Activated CD8-positive, alpha-beta T cell treated with anti-CD3 and anti-CD28 coated beads for 36 hours (primary cell): ENCODE measurements around the gene PDZK1IP1. TPM values are rescaled to one million over a fixed set of nuclear protein-coding genes. Genes with fewer than 3 reads are reported as not detected.

ENCODE experiments used
- ATAC-seq: fragments of 200-7000 bp; cut with Tn5 transposase; one replicate; pipeline ENCODE4 v1.10.0; 2021; ENCODE audit warnings: mild to moderate bottlenecking, moderate library complexity
- CTCF ChIA-PET: fragments of 350-600 bp; sonication (Branson Sonifier 250); formaldehyde crosslinking; loops from one replicate; lab custom pipeline; 2021; ENCODE audit warnings: antibody characterized with exemption; lab: Charles Lee
- POLR2A ChIA-PET: fragments of 350-600 bp; sonication (Branson Sonifier 250); formaldehyde crosslinking; loops from one replicate; lab custom pipeline; 2021; ENCODE audit warnings: antibody characterized with exemption; lab: Charles Lee
- DNase-seq: peaks from one replicate; pipeline ENCODE4 v3.0.0-alpha.2; 2020
- H3K27ac Mint-ChIP-seq: one replicate; pipeline ENCODE4 v1.8.0; 2021; ENCODE audit warnings: mild to moderate bottlenecking, mixed read lengths
- H3K27me3 Mint-ChIP-seq: one replicate; pipeline ENCODE4 v1.8.0; 2021; ENCODE audit warnings: mixed read lengths
- H3K36me3 Mint-ChIP-seq: one replicate; pipeline ENCODE4 v1.8.0; 2021; ENCODE audit warnings: low read depth, mixed read lengths
- H3K4me1 Mint-ChIP-seq: one replicate; pipeline ENCODE4 v1.8.0; 2021; ENCODE audit warnings: low read depth, mixed read lengths
- H3K4me3 Mint-ChIP-seq: one replicate; pipeline ENCODE4 v1.8.0; 2021; ENCODE audit warnings: mild to moderate bottlenecking, moderate library complexity, mixed read lengths
- H3K9me3 Mint-ChIP-seq: one replicate; pipeline ENCODE4 v1.8.0; 2021; ENCODE audit warnings: mixed read lengths
- intact Hi-C: fragments of 100-400 bp; cut with micrococcal nuclease; formaldehyde crosslinking; loops from one replicate; pipeline ENCODE4 v1.10.0; 2022
- total RNA-seq, 2 experiments: library from RNA; stranded (reverse); gene quantifications; one replicate each; pipeline ENCODE4 v1.2.3, GENCODE V29; 2021
- TF ChIP-seq, protein P1 (sequence below): fragments of 200-600 bp; IDR thresholded peaks from one replicate; pipeline ENCODE4 v1.8.0; 2022; ENCODE audit warnings: antibody characterized with exemption, mild to moderate bottlenecking

PDZK1IP1 gene
- total RNA-seq, 2 experiments from 2014 or later, result not detected

DNA sequence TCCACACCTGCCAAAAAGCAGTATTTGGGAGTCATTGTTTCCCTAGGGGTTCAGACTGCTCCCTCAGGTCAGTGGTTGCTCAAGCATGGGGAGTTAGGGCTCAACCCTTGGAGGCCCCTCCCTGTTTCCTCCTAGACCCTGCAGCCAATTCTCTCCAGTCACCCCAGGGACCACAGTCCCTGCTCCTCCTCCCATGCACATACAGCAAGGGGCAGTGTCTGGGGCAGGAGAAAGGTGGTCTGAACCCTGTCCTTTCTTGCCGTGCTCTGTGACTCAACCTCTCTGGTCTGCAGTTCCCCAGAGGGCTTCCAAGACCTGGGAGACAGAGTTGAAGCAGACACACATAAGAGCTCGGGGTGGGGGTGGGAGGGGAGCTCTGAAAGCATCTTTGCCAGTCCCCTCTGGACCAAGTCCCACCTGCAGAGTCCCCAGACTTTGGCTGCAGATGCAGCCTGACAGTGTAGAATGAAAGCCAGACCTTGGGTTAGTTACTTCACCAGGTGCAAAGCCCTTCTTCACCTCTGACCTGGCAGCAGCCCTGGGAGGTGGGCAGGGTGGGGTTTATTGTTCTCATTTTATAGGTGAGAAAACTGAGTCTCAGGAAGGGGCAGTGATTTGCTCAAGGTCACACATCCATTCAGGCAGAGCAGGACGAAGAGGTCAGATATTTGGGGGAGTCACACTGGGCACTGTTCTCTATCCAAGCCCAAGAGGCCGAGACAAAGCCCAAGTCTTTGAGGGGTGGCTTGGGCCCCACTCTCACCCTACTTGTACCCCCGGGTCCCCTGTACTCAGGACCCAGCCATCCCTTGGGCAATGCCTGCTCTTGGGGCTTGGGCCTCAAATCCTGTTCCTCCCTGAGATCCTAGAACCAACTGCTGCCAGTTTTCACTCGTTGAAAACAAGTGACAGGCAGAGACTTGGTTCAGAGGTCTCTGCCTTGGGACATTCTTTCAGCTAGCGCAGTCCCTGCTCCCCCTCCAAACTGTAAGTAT, 748 bp downstream of the PDZK1IP1 start:
- Mint-ChIP-seq H3K4me1 (no peaks in the 10 kb centered on the region), H3K36me3 (no peaks in the 10 kb centered on the region), H3K9me3 (no peaks in the 10 kb centered on the region), H3K27me3 (peaks cover 4% of the 10 kb centered on the region), H3K27ac (no peak overlapping the region), H3K4me3 (no peak overlapping the region)
- intact Hi-C loops, result no loop called here
- TF ChIP-seq, protein P1, sequence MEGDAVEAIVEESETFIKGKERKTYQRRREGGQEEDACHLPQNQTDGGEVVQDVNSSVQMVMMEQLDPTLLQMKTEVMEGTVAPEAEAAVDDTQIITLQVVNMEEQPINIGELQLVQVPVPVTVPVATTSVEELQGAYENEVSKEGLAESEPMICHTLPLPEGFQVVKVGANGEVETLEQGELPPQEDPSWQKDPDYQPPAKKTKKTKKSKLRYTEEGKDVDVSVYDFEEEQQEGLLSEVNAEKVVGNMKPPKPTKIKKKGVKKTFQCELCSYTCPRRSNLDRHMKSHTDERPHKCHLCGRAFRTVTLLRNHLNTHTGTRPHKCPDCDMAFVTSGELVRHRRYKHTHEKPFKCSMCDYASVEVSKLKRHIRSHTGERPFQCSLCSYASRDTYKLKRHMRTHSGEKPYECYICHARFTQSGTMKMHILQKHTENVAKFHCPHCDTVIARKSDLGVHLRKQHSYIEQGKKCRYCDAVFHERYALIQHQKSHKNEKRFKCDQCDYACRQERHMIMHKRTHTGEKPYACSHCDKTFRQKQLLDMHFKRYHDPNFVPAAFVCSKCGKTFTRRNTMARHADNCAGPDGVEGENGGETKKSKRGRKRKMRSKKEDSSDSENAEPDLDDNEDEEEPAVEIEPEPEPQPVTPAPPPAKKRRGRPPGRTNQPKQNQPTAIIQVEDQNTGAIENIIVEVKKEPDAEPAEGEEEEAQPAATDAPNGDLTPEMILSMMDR, result no peak
- ChIA-PET CTCF (interaction anchor here (1.4 to 6.9 kb wide), 5 partner anchors 8 to 146 kb away, joined by 4 to 86 read pairs (median 11); no protein-coding TSS in a partner anchor), POLR2A (no interaction called here)
- DNase-seq (no peak), ATAC-seq (no peak)

DNA sequence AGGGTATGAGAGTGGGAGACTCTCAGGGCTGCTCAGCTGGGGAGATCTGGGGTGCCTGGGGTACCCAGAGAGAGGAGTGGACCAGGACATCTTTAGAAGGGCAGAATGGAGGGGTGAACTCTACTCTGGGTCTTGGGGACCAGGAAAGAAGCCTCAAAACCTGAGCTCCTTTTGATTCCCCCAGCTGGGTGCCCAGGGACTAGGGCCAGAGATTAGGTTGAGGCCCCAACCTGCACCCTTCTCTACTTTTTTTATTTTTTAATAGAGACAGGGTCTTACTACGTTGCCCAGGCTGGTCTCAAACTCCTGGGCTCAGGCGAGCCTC, 1.9 kb downstream of the PDZK1IP1 start:
- intact Hi-C loops, result no loop called here
- CTCF ChIA-PET, result interaction anchor here (0.6 to 1.1 kb wide), 2 partner anchors 9 to 75 kb away, joined by 3 to 4 read pairs; no protein-coding TSS in a partner anchor
- no peak overlapping the region for H3K4me3 Mint-ChIP-seq
- peaks cover 4% of the 10 kb centered on the region for H3K27me3 Mint-ChIP-seq
- no peak for DNase-seq
- TF ChIP-seq, protein P1, result no peak
- ATAC-seq, result no peak
- no peaks in the 10 kb centered on the region for H3K4me1 Mint-ChIP-seq
- H3K9me3 Mint-ChIP-seq, result no peaks in the 10 kb centered on the region
- POLR2A ChIA-PET, result interaction anchor here (1.1 kb wide), 1 partner anchor 75 kb away, joined by 4 read pairs; no protein-coding TSS in a partner anchor
- no peaks in the 10 kb centered on the region for H3K36me3 Mint-ChIP-seq
- no peak overlapping the region for H3K27ac Mint-ChIP-seq

DNA sequence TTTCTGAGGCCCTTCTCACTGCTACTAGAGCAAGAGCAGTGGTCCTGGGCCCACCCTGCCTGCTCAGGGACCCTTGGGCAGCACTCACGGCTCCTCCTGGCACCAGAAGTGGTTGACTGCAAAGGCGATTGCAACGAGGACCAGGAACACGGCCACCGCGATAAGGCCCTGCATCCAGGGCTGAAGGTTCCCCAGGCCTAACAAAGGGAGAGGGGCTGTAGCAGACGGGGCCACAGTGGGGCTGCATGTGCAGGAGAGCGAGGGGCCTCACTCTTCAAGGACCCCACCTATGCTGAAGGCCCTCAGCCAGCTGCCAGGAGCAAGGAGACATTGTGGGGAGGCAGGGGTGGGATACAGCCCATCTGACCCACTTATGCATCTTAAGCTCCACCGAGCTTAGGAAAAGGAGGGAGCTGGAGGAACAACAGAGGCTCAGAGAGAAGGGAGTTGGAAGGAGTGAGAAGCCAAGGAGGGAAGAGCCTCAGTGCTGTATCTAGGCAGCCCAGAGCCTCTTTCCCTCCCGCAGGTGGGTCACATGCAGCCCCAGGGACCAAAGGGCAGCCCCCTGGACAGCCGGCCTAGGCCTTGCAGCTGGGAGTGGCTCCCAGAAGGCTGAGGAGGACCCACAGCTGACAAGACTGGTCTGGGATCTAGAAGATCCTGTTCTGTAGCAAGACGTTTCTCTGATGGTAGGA, 2.5 kb downstream of the PDZK1IP1 start:
- ChIA-PET POLR2A (interaction anchor here (1.1 kb wide), 1 partner anchor 75 kb away, joined by 4 read pairs; no protein-coding TSS in a partner anchor), CTCF (interaction anchor here (1.0 to 1.1 kb wide), 2 partner anchors 8 to 76 kb away, joined by 3 to 4 read pairs; no protein-coding TSS in a partner anchor)
- ATAC-seq, result no peak
- Mint-ChIP-seq H3K27ac (no peak overlapping the region), H3K27me3 (peaks cover 4% of the 10 kb centered on the region), H3K9me3 (no peaks in the 10 kb centered on the region), H3K4me1 (no peaks in the 10 kb centered on the region), H3K36me3 (no peaks in the 10 kb centered on the region), H3K4me3 (no peak overlapping the region)
- intact Hi-C loops, result no loop called here
- no peak for DNase-seq
- TF ChIP-seq, protein P1, result no peak

DNA sequence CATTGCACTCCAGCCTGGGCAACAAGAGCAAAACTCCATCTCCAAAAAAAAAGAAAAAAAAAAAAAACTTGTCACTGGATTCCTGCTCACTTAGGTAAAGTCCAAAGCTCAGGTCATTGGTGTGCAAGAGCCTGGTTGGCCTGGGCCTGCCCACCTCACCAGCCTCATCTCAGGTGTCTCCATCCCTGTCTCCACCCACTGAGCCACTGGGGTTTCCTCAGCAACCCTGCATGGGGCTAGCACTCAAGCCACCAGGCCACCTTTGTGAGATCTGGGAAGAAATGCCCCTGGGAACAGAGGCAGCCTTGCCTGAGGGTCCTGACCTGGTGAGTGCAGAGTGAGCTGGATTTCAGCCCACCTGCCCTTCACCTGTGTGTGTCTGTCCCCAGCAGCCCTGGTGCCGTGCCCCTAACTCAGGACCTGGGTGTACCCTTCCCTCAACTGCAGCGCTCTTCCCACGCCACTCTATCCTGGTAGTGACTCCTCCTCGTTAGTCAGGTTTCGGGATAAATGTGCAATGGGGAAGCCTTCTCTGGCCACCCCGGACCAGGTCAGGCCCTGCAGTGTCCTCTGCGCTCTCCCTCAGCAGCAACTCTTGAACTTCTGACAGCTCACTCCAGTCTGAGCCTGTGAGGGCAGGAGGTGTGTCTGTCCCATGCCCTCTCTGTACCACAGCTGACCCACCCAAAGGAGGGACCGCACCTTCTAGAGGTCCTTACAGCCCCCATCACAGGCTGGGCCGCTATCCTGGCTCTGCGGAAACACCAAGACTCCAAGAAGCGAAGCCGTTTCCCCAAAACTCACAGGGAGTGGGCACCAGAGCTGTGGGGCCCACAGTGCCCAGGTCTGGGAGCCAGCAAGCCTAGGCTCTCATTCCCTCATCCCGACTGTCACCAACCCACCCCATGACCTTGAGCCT, 3.3 kb downstream of the PDZK1IP1 start:
- Mint-ChIP-seq H3K4me1 (no peaks in the 10 kb centered on the region), H3K4me3 (no peak overlapping the region), H3K27me3 (peaks cover 4% of the 10 kb centered on the region), H3K36me3 (no peaks in the 10 kb centered on the region), H3K27ac (no peak overlapping the region), H3K9me3 (no peaks in the 10 kb centered on the region)
- ATAC-seq (no peak), DNase-seq (no peak)
- TF ChIP-seq, protein P1, result no peak
- ChIA-PET POLR2A (no interaction called here), CTCF (interaction anchor here (1.0 kb wide), 1 partner anchor 77 kb away, joined by 3 read pairs; no protein-coding TSS in a partner anchor)
- intact Hi-C loops, result no loop called here
